Endodermal cell (in vitro differentiated cells): Measurements from ENCODE around the gene CLCN5. TPM values are rescaled to one million over a fixed set of nuclear protein-coding genes. Genes with fewer than 3 reads are reported as not detected.

ENCODE experiments used
- DNase-seq: peaks from one replicate; pipeline ENCODE4 v3.0.0-alpha.2; 2017
- H3K27ac ChIP-seq: 2 replicates; pipeline ENCODE4 v1.5.1; 2013; ENCODE audit warnings: mild to moderate bottlenecking, low read depth, low read length, moderate library complexity
- H3K27me3 ChIP-seq: 2 replicates; pipeline ENCODE4 v1.6.1; 2013; ENCODE audit warnings: mild to moderate bottlenecking, low read length, moderate library complexity; ENCODE audit not compliant: insufficient read depth, control insufficient read depth, poor library complexity, severe bottlenecking
- H3K36me3 ChIP-seq: 2 replicates; pipeline ENCODE4 v1.7.0; 2013; ENCODE audit warnings: mild to moderate bottlenecking, low read length, moderate library complexity; ENCODE audit not compliant: control insufficient read depth, insufficient read depth
- H3K4me1 ChIP-seq: one replicate; pipeline ENCODE4 v1.7.0; 2013; ENCODE audit warnings: low read length; ENCODE audit not compliant: control insufficient read depth, insufficient read depth
- H3K4me3 ChIP-seq: 2 replicates; pipeline ENCODE4 v1.5.1; 2013; ENCODE audit warnings: mild to moderate bottlenecking, low read length, moderate library complexity
- H3K9ac ChIP-seq: 2 replicates; pipeline ENCODE4 v1.6.1; 2013; ENCODE audit warnings: mild to moderate bottlenecking, low read length, moderate library complexity; ENCODE audit not compliant: poor library complexity, severe bottlenecking; ENCODE audit errors: extremely low read depth
- H3K9me3 ChIP-seq: 2 replicates; pipeline ENCODE4 v1.6.1; 2013; ENCODE audit warnings: mild to moderate bottlenecking, low read length, moderate library complexity; ENCODE audit not compliant: control insufficient read depth
- H3K27ac Mint-ChIP-seq: 2 replicates; pipeline ENCODE4 v1.8.0; 2020; ENCODE audit warnings: mixed read lengths
- H3K27me3 Mint-ChIP-seq: 2 replicates; pipeline ENCODE4 v1.8.0; 2021; ENCODE audit warnings: mild to moderate bottlenecking, mixed read lengths; ENCODE audit not compliant: insufficient read depth
- H3K36me3 Mint-ChIP-seq: 2 replicates; pipeline ENCODE4 v1.8.0; 2020; ENCODE audit warnings: low read depth, mixed read lengths
- H3K4me1 Mint-ChIP-seq: 2 replicates; pipeline ENCODE4 v1.8.0; 2020; ENCODE audit warnings: mixed read lengths
- H3K4me3 Mint-ChIP-seq: 2 replicates; pipeline ENCODE4 v1.8.0; 2020; ENCODE audit warnings: mild to moderate bottlenecking, moderate library complexity, mixed read lengths
- H3K9me3 Mint-ChIP-seq: 2 replicates; pipeline ENCODE4 v1.8.0; 2020; ENCODE audit warnings: mild to moderate bottlenecking, mixed read lengths
- WGBS, 2 experiments: methylation state at CpG; one replicate each; pipeline versions ENCODE4 v1.1.5 to v1.1.7; 2013; ENCODE audit warnings: missing lambda C conversion rate in 2 of 2, mixed read lengths in 1 of 2; ENCODE audit not compliant: insufficient coverage in 1 of 2, insufficient read length in 1 of 2; 5-methylcytosine and 5-hydroxymethylcytosine counted together
- total RNA-seq, 2 donors: library from RNA; stranded (reverse); fragmentation: NEBNext Ultra II Directional in 1 of 2; extraction: Animal tissue kit (Norgen Biotek cat#: 25700) in 1 of 2; gene quantifications; 2 replicates in 1 of 2; 3 replicates in 1 of 2; pipeline ENCODE4 v1.2.1, GENCODE V29; 2021
- TF ChIP-seq, protein P1 (sequence below): fragments of 200-600 bp; sonication (generic); conservative IDR thresholded peaks from 2 replicates; pipeline ENCODE4 v1.5.0; 2021; ENCODE audit warnings: antibody characterized with exemption, mild to moderate bottlenecking

Gene CLCN5
- total RNA-seq, 2 donors from 2014 or later, result 12.9 to 18.9 TPM

DNA sequence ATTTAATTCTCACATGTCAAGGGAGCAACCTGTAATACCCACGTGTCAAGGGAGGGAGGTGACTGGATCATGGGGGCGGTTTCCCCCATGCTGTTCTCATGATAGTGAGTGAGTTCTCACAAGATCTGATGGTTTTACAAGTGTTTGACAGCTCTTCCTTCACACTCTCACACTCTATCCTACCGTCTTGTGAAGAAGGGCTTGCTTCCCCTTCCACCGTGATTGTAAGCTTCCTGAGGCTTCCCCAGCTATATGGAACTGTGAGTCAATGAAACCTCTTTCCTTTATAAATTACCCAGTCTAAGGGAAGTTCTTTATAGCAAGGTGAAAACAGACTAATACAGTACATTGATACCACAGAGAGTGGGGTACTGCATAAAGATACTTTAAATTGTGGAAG lies 25.4 kb upstream of the CLCN5 start:
- H3K4me1 ChIP-seq, result no peaks in the 10 kb centered on the region
- no peak overlapping the region for H3K27ac ChIP-seq
- TF ChIP-seq, protein P1, sequence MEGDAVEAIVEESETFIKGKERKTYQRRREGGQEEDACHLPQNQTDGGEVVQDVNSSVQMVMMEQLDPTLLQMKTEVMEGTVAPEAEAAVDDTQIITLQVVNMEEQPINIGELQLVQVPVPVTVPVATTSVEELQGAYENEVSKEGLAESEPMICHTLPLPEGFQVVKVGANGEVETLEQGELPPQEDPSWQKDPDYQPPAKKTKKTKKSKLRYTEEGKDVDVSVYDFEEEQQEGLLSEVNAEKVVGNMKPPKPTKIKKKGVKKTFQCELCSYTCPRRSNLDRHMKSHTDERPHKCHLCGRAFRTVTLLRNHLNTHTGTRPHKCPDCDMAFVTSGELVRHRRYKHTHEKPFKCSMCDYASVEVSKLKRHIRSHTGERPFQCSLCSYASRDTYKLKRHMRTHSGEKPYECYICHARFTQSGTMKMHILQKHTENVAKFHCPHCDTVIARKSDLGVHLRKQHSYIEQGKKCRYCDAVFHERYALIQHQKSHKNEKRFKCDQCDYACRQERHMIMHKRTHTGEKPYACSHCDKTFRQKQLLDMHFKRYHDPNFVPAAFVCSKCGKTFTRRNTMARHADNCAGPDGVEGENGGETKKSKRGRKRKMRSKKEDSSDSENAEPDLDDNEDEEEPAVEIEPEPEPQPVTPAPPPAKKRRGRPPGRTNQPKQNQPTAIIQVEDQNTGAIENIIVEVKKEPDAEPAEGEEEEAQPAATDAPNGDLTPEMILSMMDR, result no peak
- H3K9ac ChIP-seq, result no peak overlapping the region
- no peak for DNase-seq
- no peaks in the 10 kb centered on the region for H3K4me1 Mint-ChIP-seq
- no peaks in the 10 kb centered on the region for H3K36me3 ChIP-seq
- H3K4me3 Mint-ChIP-seq, result no peak overlapping the region
- 100% methylated on average over 1 of the region's 4 CpGs; no CpG with 5 or more reads in 1 of the 2 experiments for WGBS, 2 experiments
- H3K9me3 Mint-ChIP-seq, result peaks cover 49% of the 10 kb centered on the region
- no peaks in the 10 kb centered on the region for H3K27me3 ChIP-seq
- H3K4me3 ChIP-seq, result no peak overlapping the region
- no peak overlapping the region for H3K27ac Mint-ChIP-seq
- H3K36me3 Mint-ChIP-seq, result peaks cover 2% of the 10 kb centered on the region
- peaks cover 7% of the 10 kb centered on the region for H3K9me3 ChIP-seq
- H3K27me3 Mint-ChIP-seq, result peaks cover 15% of the 10 kb centered on the region

DNA sequence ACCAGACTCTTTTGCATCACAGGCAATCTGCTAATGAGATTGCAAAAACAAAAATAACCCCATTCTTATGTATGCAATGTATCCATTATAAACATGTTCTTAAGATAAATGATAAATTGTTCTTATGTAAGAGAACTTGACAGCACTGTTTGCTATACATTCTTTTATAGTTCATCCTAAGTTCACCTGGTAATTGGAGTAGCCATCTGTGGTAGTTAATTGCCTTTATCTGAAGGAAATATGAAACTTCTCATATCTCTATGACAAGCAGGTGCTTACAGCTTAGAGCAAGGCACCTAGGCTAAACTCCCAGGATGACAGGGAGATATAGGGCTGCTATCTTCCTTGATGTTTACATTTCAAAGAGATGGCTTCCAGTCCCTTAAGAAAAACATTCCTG lies 21.3 kb upstream of the CLCN5 start:
- Mint-ChIP-seq H3K27me3 (peaks cover 15% of the 10 kb centered on the region), H3K4me3 (no peak overlapping the region), H3K36me3 (peaks cover 2% of the 10 kb centered on the region), H3K27ac (no peak overlapping the region), H3K9me3 (peaks cover 63% of the 10 kb centered on the region), H3K4me1 (no peaks in the 10 kb centered on the region)
- no peak for DNase-seq
- TF ChIP-seq, protein P1, result no peak
- no peaks in the 10 kb centered on the region for H3K36me3 ChIP-seq
- H3K4me3 ChIP-seq, result no peak overlapping the region
- peaks cover 7% of the 10 kb centered on the region for H3K9me3 ChIP-seq
- H3K27ac ChIP-seq, result no peak overlapping the region
- no peaks in the 10 kb centered on the region for H3K27me3 ChIP-seq
- H3K9ac ChIP-seq, result no peak overlapping the region
- H3K4me1 ChIP-seq, result no peaks in the 10 kb centered on the region

DNA sequence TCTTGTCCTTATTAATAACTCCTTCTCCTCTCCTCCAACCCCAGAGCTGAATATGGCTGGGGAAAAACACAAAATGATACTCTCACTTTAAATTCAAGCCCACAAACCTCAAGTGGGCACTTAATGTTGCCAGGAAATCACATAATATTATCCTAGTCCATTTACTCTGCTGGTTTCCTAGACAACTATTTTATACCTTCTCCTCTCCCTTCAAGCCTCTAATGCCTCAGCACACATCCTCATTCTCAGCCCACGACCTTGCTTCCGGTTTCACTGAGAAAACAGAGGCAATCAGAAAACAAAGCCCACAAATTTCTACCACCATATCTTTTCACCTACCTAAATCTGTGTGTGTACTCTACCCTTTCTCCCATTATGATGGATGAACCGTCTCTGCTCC lies 12.1 kb upstream of the CLCN5 start:
- TF ChIP-seq, protein P1, result no peak
- no peaks in the 10 kb centered on the region for H3K36me3 ChIP-seq
- no peak for DNase-seq
- peaks cover 31% of the 10 kb centered on the region for H3K9me3 Mint-ChIP-seq
- H3K4me1 ChIP-seq, result no peaks in the 10 kb centered on the region
- no peak overlapping the region for H3K4me3 ChIP-seq
- no peak overlapping the region for H3K27ac Mint-ChIP-seq
- 81 to 90% methylated on average over 2 to 3 of the region's 3 CpGs for WGBS, 2 experiments
- H3K27me3 ChIP-seq, result no peaks in the 10 kb centered on the region
- H3K27ac ChIP-seq, result no peak overlapping the region
- no peaks in the 10 kb centered on the region for H3K36me3 Mint-ChIP-seq
- H3K27me3 Mint-ChIP-seq, result no peaks in the 10 kb centered on the region
- H3K9ac ChIP-seq, result no peak overlapping the region
- no peaks in the 10 kb centered on the region for H3K9me3 ChIP-seq
- H3K4me1 Mint-ChIP-seq, result no peaks in the 10 kb centered on the region
- no peak overlapping the region for H3K4me3 Mint-ChIP-seq
